LNCAP (cell line): ENCODE results near the gene CHMP4B.

Experiments
- CTCF ChIP-seq: fragments of 450-650 bp; IDR thresholded peaks from 2 replicates; pipeline ENCODE4 v1.5.1; 2017; ENCODE audit warnings: mild to moderate bottlenecking

Gene CHMP4B

DNA sequence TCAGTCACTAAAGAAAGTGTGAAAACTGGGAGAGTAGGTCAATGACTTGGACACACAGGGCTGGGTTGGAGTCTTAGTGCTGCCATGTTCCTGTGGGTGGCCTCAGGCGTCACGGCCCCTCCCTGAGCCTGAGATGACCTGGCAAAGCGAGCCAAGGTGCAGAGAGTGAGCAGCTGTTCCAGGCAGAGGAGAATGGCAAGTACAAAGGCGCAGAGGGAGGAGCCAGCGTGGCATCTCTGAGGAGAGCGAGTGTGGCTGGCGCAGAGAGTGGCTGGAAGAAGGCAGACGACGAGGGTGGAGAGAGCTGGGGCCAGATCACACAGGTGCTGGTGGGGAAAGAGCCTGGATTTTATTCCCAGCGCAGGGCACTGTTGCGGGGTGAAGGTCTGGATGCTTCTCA is 20.6 kb upstream of the CHMP4B start:
- TF ChIP-seq CTCF, result no peak

GRCh38 chr20:33791021-33791420 is 20.1 kb upstream of the CHMP4B start:
- no peak for TF ChIP-seq CTCF

- no peak for TF ChIP-seq CTCF
These were observed 19.6 kb upstream of the CHMP4B start for GRCh38 chr20:33791540-33791939.

GRCh38 chr20:33791959-33792597 is 19.1 kb upstream of the CHMP4B start:
- TF ChIP-seq CTCF, result peak; percentile 83

DNA sequence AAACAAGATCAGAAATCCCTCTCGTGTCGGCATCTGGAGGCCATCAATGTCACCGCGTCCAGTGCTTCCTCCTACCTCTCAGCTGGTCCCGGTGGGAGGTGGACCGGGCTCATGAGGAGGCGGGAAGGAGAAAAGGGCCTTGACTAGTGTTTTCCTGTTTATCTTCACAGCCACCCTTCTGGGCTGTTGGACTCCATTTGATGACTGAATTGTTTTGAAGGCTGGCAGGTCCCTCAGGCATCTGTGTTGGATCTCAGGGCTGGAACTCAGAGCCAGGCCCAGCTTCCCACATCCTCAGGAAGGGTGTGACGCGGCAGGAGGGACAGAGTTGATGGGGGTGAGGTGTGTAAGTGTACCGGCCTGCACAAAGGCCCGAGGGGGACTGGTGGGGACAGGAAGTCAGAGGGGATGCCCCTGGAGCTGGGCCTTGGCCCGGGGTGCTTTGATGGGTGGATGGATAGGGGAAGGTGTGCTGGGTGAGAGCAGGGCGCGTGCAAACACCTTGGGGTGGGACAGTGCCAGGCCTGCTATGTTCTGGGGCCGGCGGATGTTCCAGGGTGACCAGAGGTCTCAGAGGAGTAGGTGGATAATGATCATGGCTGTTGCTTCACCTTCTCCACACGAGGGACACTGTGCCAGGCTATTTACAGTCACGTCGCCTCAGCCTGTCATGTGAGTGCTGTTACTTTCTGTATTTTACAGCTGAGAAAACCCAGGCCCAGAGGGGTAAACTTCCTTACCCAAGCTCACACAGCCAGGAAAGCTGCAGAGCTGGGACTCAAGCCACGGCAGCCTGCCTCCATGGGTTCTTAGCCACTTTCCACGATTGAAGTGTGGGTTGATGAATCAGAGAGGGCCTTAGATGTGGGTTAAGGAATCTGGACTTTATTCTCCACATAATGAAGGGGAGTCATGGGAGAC is 17.9 kb upstream of the CHMP4B start:
- no peak for TF ChIP-seq CTCF

- no peak for TF ChIP-seq CTCF
These were observed 14.8 kb upstream of the CHMP4B start for GRCh38 chr20:33796263-33796906.

DNA sequence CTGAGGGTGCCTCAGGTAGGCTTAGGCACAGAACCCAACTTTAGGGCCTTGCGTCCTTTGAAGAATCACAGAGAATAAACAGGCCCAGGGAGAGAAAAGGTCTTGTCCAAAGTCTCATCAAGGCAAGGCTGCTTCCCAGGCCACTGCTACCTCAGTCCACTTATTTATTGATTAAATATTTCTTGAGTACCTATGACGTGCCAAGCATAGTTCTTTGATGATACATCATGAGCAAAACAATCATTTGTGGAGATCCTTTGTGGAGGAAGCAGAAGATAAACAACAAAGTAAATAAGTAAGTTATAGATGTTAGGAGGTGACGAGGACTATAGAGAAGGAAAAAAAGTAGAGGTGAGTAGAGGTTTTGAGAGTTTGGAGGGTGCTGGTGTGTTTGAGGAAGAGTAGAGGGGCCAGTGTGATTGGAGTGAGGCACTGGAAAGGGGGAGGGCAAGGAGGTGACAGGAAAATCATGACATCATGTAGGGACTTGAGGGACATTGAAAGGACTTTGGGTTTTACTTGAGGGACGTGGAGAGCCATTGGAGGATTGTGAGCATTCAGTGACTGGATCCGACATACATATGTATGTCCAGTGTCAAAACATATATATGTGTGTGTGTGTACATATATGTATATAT is 14.1 kb upstream of the CHMP4B start:
- TF ChIP-seq CTCF, result no peak
